Breast epithelium (tissue), 4 donors: ENCODE data around the gene TFF3. TPM values are rescaled to one million over a fixed set of nuclear protein-coding genes. Genes with fewer than 3 reads are reported as not detected.

Experiments
- DNase-seq, 2 donors: peaks; one replicate each; pipeline ENCODE4 v3.0.0-alpha.2; 2019; ENCODE audit warnings: low spot score in 2 of 2
- H3K27ac ChIP-seq, 2 donors: fragments of 200-600 bp; sonication (generic) in 1 of 2; one replicate each; pipeline ENCODE4 v1.5.1; 2016 to 2019; ENCODE audit warnings: mild to moderate bottlenecking in 1 of 2
- H3K27me3 ChIP-seq, 2 donors: fragments of 200-600 bp; sonication (generic) in 1 of 2; one replicate each; pipeline versions ENCODE4 v1.5.1 to v1.6.0; 2017 to 2019; ENCODE audit warnings: control low read depth in 1 of 2, mild to moderate bottlenecking in 1 of 2
- H3K36me3 ChIP-seq: fragments of 200-600 bp; one replicate; pipeline ENCODE4 v1.5.1; 2019
- H3K4me1 ChIP-seq, 2 donors: fragments of 200-600 bp; sonication (generic); one replicate each; pipeline ENCODE4 v1.5.1; 2016 to 2019; ENCODE audit warnings: control low read depth in 1 of 2
- H3K4me3 ChIP-seq, 3 donors: fragments of 200-600 bp; sonication (generic); 1 replicate in 2 of 3; 2 replicates in 1 of 3; pipeline ENCODE4 v1.5.1; 2016 to 2019; ENCODE audit warnings: mild to moderate bottlenecking in 3 of 3, moderate library complexity in 2 of 3
- H3K9me3 ChIP-seq, 2 donors: fragments of 200-600 bp; sonication (generic) in 1 of 2; one replicate each; pipeline ENCODE4 v1.5.1; 2016 to 2019; ENCODE audit warnings: control low read depth in 1 of 2
- POLR2A ChIP-seq: fragments of 450-650 bp; IDR thresholded peaks from one replicate; pipeline ENCODE4 v1.6.1; 2016; ENCODE audit warnings: antibody characterized with exemption, mild to moderate bottlenecking, moderate library complexity
- POLR2AphosphoS5 ChIP-seq, 3 donors: sonication (generic); formaldehyde crosslinking; IDR thresholded peaks; one replicate each; pipeline ENCODE4 v1.6.1; 2017; ENCODE audit warnings: antibody characterized with exemption in 3 of 3
- intact Hi-C: fragments of 100-400 bp; cut with DNase I; formaldehyde crosslinking; loops from one replicate; pipeline ENCODE4 v1.15.1; 2023; ENCODE audit warnings: low total_unique reads
- total RNA-seq, 3 donors: library from RNA; depleted of rRNA; stranded (reverse); fragments of >200 nt; gene quantifications; one replicate each; pipeline ENCODE4 v1.1.0, GENCODE V29; 2016
- TF ChIP-seq, protein P1 (sequence below), 3 donors: fragments of 450-650 bp; IDR thresholded peaks; one replicate each; pipeline ENCODE4 v1.5.1; 2016 to 2017; ENCODE audit warnings: antibody characterized with exemption in 3 of 3, mild to moderate bottlenecking in 3 of 3, moderate library complexity in 3 of 3

The TFF3 gene
- total RNA-seq, 3 donors from 2014 or later: 0.96 to 108 (median 11.4) TPM

DNA sequence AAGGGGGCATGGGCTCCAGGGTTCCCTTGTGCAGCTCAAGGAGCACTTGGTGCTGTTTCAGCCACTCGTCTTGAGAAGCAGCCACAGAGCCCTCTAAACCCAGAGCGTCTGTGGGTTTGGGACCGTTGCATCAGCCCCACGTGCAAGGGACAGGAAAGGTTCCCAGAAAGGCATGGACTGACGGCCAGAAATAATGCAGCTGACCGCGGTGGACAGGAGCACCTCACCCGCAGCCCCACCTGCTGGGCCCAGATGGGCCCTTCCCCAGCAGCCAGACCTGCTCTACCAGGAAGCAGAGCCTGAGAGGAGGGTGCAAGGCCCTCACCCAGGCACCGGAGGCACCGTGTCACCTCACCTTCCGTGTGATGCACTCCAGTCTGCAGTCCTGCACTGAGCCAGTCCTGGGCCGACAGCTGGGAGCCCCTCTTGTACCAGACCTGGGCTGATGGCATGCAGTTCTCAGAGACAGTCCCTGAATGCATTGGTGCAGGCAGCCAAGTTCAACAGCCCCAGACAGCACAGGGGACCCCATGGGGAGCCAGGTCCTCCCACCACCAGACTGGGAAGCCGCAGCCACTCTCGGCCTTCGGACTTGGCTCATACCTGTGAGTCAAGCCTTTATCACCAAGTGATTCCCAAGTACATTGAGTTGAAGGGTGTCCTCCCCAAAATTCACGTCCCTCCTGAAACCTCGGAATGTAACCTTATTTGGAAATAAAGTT, 4.8 kb upstream of the TFF3 start:
- no peak overlapping the region for H3K4me3 ChIP-seq
- no peaks in the 10 kb centered on the region for H3K9me3 ChIP-seq
- H3K27me3 ChIP-seq: no peaks in the 10 kb centered on the region
- no peak for DNase-seq
- intact Hi-C loops: loop anchor here (10.0 kb wide), 1 partner anchor 1195 kb away; no protein-coding TSS in a partner anchor
- no peaks in the 10 kb centered on the region for H3K36me3 ChIP-seq
- H3K4me1 ChIP-seq: no peaks in the 10 kb centered on the region
- TF ChIP-seq POLR2A (no peak), POLR2AphosphoS5 (IDR thresholded peaks at IDR 0.05) (no peak)
- TF ChIP-seq, protein P1, sequence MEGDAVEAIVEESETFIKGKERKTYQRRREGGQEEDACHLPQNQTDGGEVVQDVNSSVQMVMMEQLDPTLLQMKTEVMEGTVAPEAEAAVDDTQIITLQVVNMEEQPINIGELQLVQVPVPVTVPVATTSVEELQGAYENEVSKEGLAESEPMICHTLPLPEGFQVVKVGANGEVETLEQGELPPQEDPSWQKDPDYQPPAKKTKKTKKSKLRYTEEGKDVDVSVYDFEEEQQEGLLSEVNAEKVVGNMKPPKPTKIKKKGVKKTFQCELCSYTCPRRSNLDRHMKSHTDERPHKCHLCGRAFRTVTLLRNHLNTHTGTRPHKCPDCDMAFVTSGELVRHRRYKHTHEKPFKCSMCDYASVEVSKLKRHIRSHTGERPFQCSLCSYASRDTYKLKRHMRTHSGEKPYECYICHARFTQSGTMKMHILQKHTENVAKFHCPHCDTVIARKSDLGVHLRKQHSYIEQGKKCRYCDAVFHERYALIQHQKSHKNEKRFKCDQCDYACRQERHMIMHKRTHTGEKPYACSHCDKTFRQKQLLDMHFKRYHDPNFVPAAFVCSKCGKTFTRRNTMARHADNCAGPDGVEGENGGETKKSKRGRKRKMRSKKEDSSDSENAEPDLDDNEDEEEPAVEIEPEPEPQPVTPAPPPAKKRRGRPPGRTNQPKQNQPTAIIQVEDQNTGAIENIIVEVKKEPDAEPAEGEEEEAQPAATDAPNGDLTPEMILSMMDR (IDR thresholded peaks at IDR 0.05): no peak
- no peak overlapping the region for H3K27ac ChIP-seq

DNA sequence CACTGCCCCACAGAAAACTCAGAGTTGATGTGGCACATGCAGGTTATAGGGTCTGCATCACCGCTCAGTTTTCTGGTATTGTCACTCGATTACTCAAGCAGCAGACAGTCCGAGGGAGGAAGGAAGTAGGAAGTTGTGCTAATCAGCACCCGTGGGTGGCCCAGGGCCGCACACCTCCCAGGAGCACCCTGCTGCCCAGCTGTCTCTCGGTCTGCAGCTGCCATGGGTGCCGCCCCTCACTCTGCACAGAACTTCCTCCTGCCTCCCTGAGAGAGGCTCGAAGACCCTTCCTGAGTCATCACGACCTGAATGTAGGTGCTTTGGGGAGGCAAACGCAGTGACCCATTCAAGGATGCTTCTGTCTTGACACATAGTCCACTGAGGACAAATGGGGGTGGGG, 4.2 kb upstream of the TFF3 start:
- Histone ChIP-seq H3K9me3 (no peaks in the 10 kb centered on the region), H3K27ac (no peak overlapping the region), H3K36me3 (no peaks in the 10 kb centered on the region), H3K4me3 (no peak overlapping the region), H3K4me1 (no peaks in the 10 kb centered on the region), H3K27me3 (no peaks in the 10 kb centered on the region)
- intact Hi-C loops: loop anchor here (10.0 kb wide), 1 partner anchor 1195 kb away; no protein-coding TSS in a partner anchor
- no peak for DNase-seq
- TF ChIP-seq POLR2AphosphoS5 (IDR thresholded peaks at IDR 0.05) (no peak), POLR2A (no peak)
- TF ChIP-seq, protein P1 (IDR thresholded peaks at IDR 0.05): no peak

DNA sequence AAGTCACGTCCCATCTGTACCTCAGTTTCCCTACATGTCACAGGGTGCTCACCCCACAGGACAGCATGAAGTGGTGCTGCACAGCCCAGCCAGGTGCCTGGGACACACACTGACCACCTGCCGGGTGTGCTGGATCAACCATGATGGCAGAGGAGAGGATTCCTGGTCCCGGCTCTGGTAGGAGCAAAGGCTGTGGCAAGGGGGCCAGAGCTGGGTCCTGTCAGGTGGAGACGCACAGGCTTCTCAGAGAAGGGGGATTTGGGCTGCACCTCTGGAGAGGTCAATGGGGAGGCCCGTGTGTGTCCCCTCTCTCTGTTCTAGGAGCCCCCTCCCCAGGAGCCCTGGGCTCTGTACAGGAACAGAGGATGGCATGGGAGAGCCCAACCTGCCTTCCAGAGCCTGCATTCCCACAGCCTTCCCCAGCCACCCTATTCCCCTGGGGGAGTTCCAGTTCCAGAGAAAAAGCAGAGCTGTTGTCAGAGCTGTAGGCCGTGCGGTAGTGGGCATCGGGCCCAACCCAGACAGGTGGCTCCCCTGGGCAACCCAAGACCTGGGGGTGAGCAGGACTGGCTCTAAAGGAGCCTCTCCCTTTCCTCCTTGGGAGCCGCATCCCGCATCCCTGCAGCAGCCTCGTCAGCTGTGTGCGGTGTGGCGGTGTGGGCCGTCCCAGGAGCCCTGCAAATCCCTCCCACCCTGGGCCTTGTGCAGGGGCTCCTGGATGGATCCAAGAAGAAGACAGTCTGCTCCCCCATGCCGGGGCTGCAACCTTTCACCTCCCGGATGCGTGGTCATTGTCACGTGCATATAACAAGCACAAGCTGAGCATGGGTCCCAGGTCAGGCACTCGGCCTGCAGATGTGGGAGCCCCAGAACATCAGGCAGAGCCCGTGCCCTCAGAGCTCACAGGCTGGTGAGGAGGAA, 2.9 kb upstream of the TFF3 start:
- no peak for DNase-seq
- Histone ChIP-seq H3K4me3 (no peak overlapping the region), H3K4me1 (no peaks in the 10 kb centered on the region), H3K9me3 (no peaks in the 10 kb centered on the region), H3K27me3 (no peaks in the 10 kb centered on the region), H3K36me3 (no peaks in the 10 kb centered on the region), H3K27ac (no peak overlapping the region)
- no peak for TF ChIP-seq POLR2AphosphoS5 (IDR thresholded peaks at IDR 0.05)
- TF ChIP-seq, protein P1 (IDR thresholded peaks at IDR 0.05): no peak
- TF ChIP-seq POLR2A: no peak
- intact Hi-C loops: loop anchor here (10.0 kb wide), 1 partner anchor 1193 kb away; no protein-coding TSS in a partner anchor

DNA sequence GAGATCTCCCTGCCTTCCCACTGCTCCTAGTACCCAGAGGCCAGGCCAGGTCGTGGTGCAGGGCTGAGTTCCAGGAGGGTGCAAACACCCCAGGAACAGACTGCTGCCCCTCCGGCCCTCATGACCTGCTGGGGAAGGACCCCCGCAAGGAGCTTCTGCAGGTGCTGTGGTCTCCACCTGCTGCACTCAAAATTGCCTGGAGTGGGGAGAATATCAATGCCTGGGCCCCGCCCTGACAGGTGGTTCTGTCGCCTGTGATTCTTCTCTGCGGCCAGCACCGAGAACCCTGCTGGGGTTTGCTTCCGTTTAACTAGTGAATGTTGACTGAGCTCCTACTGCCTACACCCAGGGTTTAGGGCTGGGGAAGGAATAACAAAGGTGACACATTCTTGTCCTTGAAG, 2.1 kb upstream of the TFF3 start:
- TF ChIP-seq, protein P1 (IDR thresholded peaks at IDR 0.05): no peak
- TF ChIP-seq POLR2AphosphoS5 (IDR thresholded peaks at IDR 0.05) (no peak), POLR2A (no peak)
- Histone ChIP-seq H3K4me3 (no peak overlapping the region), H3K36me3 (no peaks in the 10 kb centered on the region), H3K4me1 (no peaks in the 10 kb centered on the region), H3K9me3 (no peaks in the 10 kb centered on the region), H3K27ac (no peak overlapping the region), H3K27me3 (no peaks in the 10 kb centered on the region)
- no peak for DNase-seq
- intact Hi-C loops: loop anchor here (10.0 kb wide), 1 partner anchor 1193 kb away; no protein-coding TSS in a partner anchor
